ENCODE results near the gene ETV4.

ETV4 gene

GRCh38 chr17:43540821-43541674, 5.1 kb downstream of the ETV4 start:
- Histone ChIP-seq H3K9me3 (no peaks in the 10 kb centered on the region), H3K27me3 (peaks cover 0 to 17% of the 10 kb centered on the region in 2 donors), H3K36me3 (no peaks in the 10 kb centered on the region), H3K27ac (no peak overlapping the region), H3K4me3 (no peak overlapping the region), H3K4me1 (peaks cover 0 to 24% (median 12%) of the 10 kb centered on the region in 4 donors)
- intact Hi-C loops (cut with DNase I; ENCODE audit: low total_unique reads), result no loop called here
- no peak for DNase-seq
- no peak for TF ChIP-seq CTCF (IDR thresholded peaks at IDR 0.05)

DNA sequence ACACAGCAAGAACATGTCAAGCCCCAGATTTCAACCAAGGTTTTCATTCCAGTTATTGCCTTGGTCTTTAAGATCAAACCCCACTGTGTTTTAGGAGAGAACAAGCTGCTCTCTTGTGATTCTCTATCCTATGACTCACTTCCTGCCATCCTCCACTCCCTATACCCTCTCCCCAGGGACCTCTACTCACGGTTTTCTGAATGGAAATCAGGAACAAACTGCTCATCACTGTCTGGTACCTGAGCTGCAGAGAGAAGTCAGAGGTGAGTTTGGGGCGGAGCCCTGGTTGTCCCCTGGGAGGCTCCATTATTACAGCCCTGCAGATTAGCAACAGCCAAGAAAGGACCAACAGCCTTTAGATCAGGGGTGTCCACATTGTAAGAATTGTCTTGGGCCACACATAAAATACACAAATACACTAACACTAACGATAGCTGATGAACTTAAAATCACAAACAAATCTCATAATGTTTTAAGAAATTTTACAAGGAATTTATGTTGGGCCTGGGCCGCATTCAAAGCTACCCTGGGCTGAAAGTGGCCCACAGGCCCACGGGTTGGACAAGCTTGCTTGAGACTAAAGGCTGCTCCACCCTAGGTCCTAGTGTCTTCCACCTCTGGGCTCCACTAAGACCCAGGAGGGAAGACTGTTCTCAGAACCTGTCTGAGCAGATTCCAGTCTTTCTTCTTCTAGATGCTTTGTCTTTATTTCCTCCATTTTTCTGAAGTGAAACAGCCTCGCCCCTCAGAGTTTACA, 9.7 kb downstream of the ETV4 start:
- Histone ChIP-seq H3K4me1 (peaks cover 0 to 3% (median 0%) of the 10 kb centered on the region in 4 donors), H3K4me3 (no peak overlapping the region), H3K9me3 (no peaks in the 10 kb centered on the region), H3K36me3 (no peaks in the 10 kb centered on the region), H3K27me3 (no peaks in the 10 kb centered on the region), H3K27ac (no peak overlapping the region)
- intact Hi-C loops (cut with DNase I; ENCODE audit: low total_unique reads), result no loop called here
- DNase-seq, result no peak
- no peak for TF ChIP-seq CTCF (IDR thresholded peaks at IDR 0.05)

DNA sequence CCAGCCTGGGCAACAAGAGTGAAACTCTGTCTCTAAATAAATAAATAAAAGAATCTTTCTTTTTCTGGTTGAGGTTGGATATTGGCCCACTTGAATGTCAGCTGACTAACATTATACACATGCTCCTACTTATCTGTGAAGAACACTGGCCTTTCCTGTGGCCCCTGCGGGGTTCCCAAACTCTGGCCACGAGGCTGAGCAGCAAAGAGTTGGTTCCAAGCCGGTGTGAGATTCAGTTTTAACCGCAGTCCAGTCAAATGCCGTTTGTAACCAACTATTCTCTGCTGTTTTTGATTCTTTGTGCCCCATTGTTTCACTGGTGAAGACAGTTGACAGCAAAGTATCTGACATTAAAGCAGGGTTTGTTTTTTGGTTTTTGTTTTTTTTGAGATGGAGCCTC, 11.2 kb downstream of the ETV4 start:
- no peak for DNase-seq
- H3K4me1 ChIP-seq, result peaks cover 0 to 13% (median 12%) of the 10 kb centered on the region in 4 donors
- no peak overlapping the region for H3K27ac ChIP-seq
- no peak for TF ChIP-seq CTCF (IDR thresholded peaks at IDR 0.05)
- no peaks in the 10 kb centered on the region for H3K36me3 ChIP-seq
- intact Hi-C loops (cut with DNase I; ENCODE audit: low total_unique reads), result no loop called here
- H3K4me3 ChIP-seq, result no peak overlapping the region
- no peaks in the 10 kb centered on the region for H3K27me3 ChIP-seq
- no peaks in the 10 kb centered on the region for H3K9me3 ChIP-seq

- no peak overlapping the region for H3K4me3 ChIP-seq
- H3K4me1 ChIP-seq, result peaks cover 0 to 16% (median 14%) of the 10 kb centered on the region in 4 donors
- DNase-seq, result no peak
- H3K36me3 ChIP-seq, result peaks cover 0 to 7% (median 0%) of the 10 kb centered on the region in 3 donors
- no peak overlapping the region for H3K27ac ChIP-seq
- no peaks in the 10 kb centered on the region for H3K27me3 ChIP-seq
- no peaks in the 10 kb centered on the region for H3K9me3 ChIP-seq
- no peak for TF ChIP-seq CTCF (IDR thresholded peaks at IDR 0.05)
- intact Hi-C loops (cut with DNase I; ENCODE audit: low total_unique reads), result no loop called here
These were observed 12.4 kb downstream of the ETV4 start for GRCh38 chr17:43533699-43534098.

- TF ChIP-seq CTCF (IDR thresholded peaks at IDR 0.05), result no peak
- H3K9me3 ChIP-seq, result no peaks in the 10 kb centered on the region
These were observed 13.6 kb downstream of the ETV4 start for GRCh38 chr17:43532581-43532980.

More at GRCh38 chr17:43532581-43532980, 13.6 kb downstream of the ETV4 start:
- Histone ChIP-seq H3K4me1 (peaks cover 0 to 16% (median 14%) of the 10 kb centered on the region in 4 donors), H3K36me3 (peaks cover 0 to 18% (median 9%) of the 10 kb centered on the region in 3 donors), H3K27me3 (no peaks in the 10 kb centered on the region), H3K4me3 (no peak overlapping the region), H3K27ac (no peak overlapping the region)
- no peak for DNase-seq
- intact Hi-C loops (cut with DNase I; ENCODE audit: low total_unique reads), result no loop called here
